ENCODE data around the gene MICAL3.

GRCh38 chr22:17822087-17822486 is 202.3 kb downstream of the MICAL3 start:
- TF ChIP-seq, protein P1, sequence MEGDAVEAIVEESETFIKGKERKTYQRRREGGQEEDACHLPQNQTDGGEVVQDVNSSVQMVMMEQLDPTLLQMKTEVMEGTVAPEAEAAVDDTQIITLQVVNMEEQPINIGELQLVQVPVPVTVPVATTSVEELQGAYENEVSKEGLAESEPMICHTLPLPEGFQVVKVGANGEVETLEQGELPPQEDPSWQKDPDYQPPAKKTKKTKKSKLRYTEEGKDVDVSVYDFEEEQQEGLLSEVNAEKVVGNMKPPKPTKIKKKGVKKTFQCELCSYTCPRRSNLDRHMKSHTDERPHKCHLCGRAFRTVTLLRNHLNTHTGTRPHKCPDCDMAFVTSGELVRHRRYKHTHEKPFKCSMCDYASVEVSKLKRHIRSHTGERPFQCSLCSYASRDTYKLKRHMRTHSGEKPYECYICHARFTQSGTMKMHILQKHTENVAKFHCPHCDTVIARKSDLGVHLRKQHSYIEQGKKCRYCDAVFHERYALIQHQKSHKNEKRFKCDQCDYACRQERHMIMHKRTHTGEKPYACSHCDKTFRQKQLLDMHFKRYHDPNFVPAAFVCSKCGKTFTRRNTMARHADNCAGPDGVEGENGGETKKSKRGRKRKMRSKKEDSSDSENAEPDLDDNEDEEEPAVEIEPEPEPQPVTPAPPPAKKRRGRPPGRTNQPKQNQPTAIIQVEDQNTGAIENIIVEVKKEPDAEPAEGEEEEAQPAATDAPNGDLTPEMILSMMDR (IDR thresholded peaks at IDR 0.05), result no peak
- TF ChIP-seq EZH2phosphoT487 (IDR thresholded peaks at IDR 0.05) (no peak), EZH2 (IDR thresholded peaks at IDR 0.05) (no peak)

All from neural progenitor cell (in vitro differentiated cells).